Common myeloid progenitor, CD34-positive (primary cell): ENCODE results near the gene EDC3.

Experiments used
- CTCF ChIA-PET: fragments of 350-600 bp; sonication (Branson Sonifier 250); formaldehyde crosslinking; loops from one replicate; lab custom pipeline; 2021; ENCODE audit warnings: antibody characterized with exemption; lab: Charles Lee
- POLR2A ChIA-PET: fragments of 350-600 bp; sonication (Branson Sonifier 250); formaldehyde crosslinking; loops from one replicate; lab custom pipeline; 2021; ENCODE audit warnings: antibody characterized with exemption; lab: Charles Lee
- DNase-seq, 3 donors: peaks; one replicate each; pipeline versions ENCODE4 v3.0.0 to v3.0.0-alpha.2; 2013
- H3K27ac ChIP-seq, 2 experiments: 1 replicate in 1 of 2; 2 replicates in 1 of 2; pipeline ENCODE4 v1.7.0; 2013; ENCODE audit warnings: inconsistent platforms in 2 of 2, low read length in 2 of 2, mild to moderate bottlenecking in 2 of 2, low read depth in 1 of 2, moderate library complexity in 1 of 2; ENCODE audit not compliant: severe bottlenecking in 2 of 2, insufficient read depth in 1 of 2, poor library complexity in 1 of 2
- H3K27me3 ChIP-seq, 5 experiments: replicated peaks in 2 of 5; 1 replicate in 3 of 5; 2 replicates in 2 of 5; pipeline versions ENCODE4 v1.6.1 to v1.7.0; 2013; ENCODE audit warnings: low read length in 4 of 5, mild to moderate bottlenecking in 2 of 5, moderate library complexity in 2 of 5, inconsistent platforms in 1 of 5; ENCODE audit not compliant: insufficient read depth in 5 of 5, control insufficient read depth in 4 of 5
- H3K36me3 ChIP-seq, 4 experiments: 1 replicate in 2 of 4; 2 replicates in 2 of 4; pipeline versions ENCODE4 v1.6.1 to v1.7.0; 2013; ENCODE audit warnings: low read length in 3 of 4, control low read depth in 1 of 4, mild to moderate bottlenecking in 1 of 4; ENCODE audit not compliant: control insufficient read depth in 4 of 4, insufficient read depth in 4 of 4
- H3K4me1 ChIP-seq, 4 experiments: 1 replicate in 3 of 4; 2 replicates in 1 of 4; pipeline versions ENCODE4 v1.6.1 to v1.7.1; 2013; ENCODE audit warnings: low read length in 3 of 4, mild to moderate bottlenecking in 3 of 4, control low read depth in 1 of 4, inconsistent platforms in 1 of 4, moderate library complexity in 1 of 4; ENCODE audit not compliant: control insufficient read depth in 4 of 4, insufficient read depth in 4 of 4; ENCODE audit errors: control extremely low read depth in 1 of 4
- H3K4me3 ChIP-seq, 7 experiments: 1 replicate in 4 of 7; 2 replicates in 3 of 7; pipeline versions ENCODE4 v1.5.1 to v1.7.0; 2013; ENCODE audit warnings: mild to moderate bottlenecking in 7 of 7, low read length in 6 of 7, moderate library complexity in 6 of 7, inconsistent platforms in 2 of 7, low read depth in 2 of 7, control low read depth in 1 of 7; ENCODE audit not compliant: insufficient read depth in 4 of 7, control insufficient read depth in 1 of 7; ENCODE audit errors: extremely low read depth in 1 of 7
- H3K9me3 ChIP-seq, 5 experiments: 1 replicate in 4 of 5; 2 replicates in 1 of 5; pipeline versions ENCODE4 v1.6.1 to v1.7.1; 2013; ENCODE audit warnings: low read length in 4 of 5, mild to moderate bottlenecking in 2 of 5, inconsistent platforms in 1 of 5, low read depth in 1 of 5, moderate library complexity in 1 of 5; ENCODE audit not compliant: control insufficient read depth in 4 of 5, insufficient read depth in 2 of 5; ENCODE audit errors: control extremely low read depth in 1 of 5
- WGBS: methylation state at CpG from one replicate; pipeline ENCODE4 v1.1.5; 2013; ENCODE audit not compliant: insufficient coverage; 5-methylcytosine and 5-hydroxymethylcytosine counted together

The EDC3 gene

GRCh38 chr15:74619916-74620635 lies 75.7 kb downstream of the EDC3 start:
- Histone ChIP-seq H3K9me3 (no peaks in the 10 kb centered on the region), H3K27ac (no peak overlapping the region), H3K27me3 (no peaks in the 10 kb centered on the region), H3K4me3 (no peak overlapping the region), H3K4me1 (peaks cover 8 to 25% (median 21%) of the 10 kb centered on the region in 4 experiments), H3K36me3 (peaks cover 28 to 76% (median 61%) of the 10 kb centered on the region in 4 experiments)
- POLR2A ChIA-PET = interaction anchor here (0.5 kb wide), 1 partner anchor 151 kb away, joined by 5 read pairs; no protein-coding TSS in a partner anchor
- CTCF ChIA-PET = interaction anchor here (0.8 to 17.5 kb wide), 6 partner anchors 16 to 160 kb away, joined by 3 to 302 read pairs (median 3); no protein-coding TSS in a partner anchor
- no peak for DNase-seq
- WGBS = 98% methylated on average over 27 of the region's 27 CpGs

- Histone ChIP-seq H3K27ac (no peak overlapping the region), H3K36me3 (peaks cover 23 to 65% (median 51%) of the 10 kb centered on the region in 4 experiments), H3K9me3 (no peaks in the 10 kb centered on the region), H3K4me3 (no peak overlapping the region), H3K27me3 (no peaks in the 10 kb centered on the region), H3K4me1 (peaks cover 8 to 34% (median 30%) of the 10 kb centered on the region in 4 experiments)
- WGBS = 93% methylated on average over 13 of the region's 15 CpGs
- ChIA-PET CTCF (interaction anchor here (0.8 to 17.5 kb wide), 8 partner anchors 17 to 182 kb away, joined by 3 to 302 read pairs (median 3); no protein-coding TSS in a partner anchor), POLR2A (no interaction called here)
- no peak for DNase-seq
Observed at GRCh38 chr15:74618841-74619596, 76.8 kb downstream of the EDC3 start.

GRCh38 chr15:74616996-74617395 lies 78.8 kb downstream of the EDC3 start:
- Histone ChIP-seq H3K36me3 (peaks cover 10 to 45% (median 32%) of the 10 kb centered on the region in 4 experiments), H3K9me3 (no peaks in the 10 kb centered on the region), H3K27me3 (no peaks in the 10 kb centered on the region), H3K4me1 (peaks cover 8 to 34% (median 30%) of the 10 kb centered on the region in 4 experiments), H3K27ac (peak overlapping the region; percentile 97 to 99), H3K4me3 (peak overlapping the region in 6 of 7 experiments; percentile 62 to 98 (median 96))
- ChIA-PET CTCF (interaction anchor here (0.7 to 17.5 kb wide), 10 partner anchors 8 to 242 kb away, joined by 3 to 302 read pairs (median 4); no protein-coding TSS in a partner anchor), POLR2A (interaction anchor here (0.9 kb wide), 1 partner anchor 13 kb away, joined by 3 read pairs; no protein-coding TSS in a partner anchor)
- no peak for DNase-seq

GRCh38 chr15:74616366-74616939 lies 79.4 kb downstream of the EDC3 start:
- Histone ChIP-seq H3K27ac (peak overlapping the region; percentile 97 to 99), H3K27me3 (no peaks in the 10 kb centered on the region), H3K9me3 (no peaks in the 10 kb centered on the region), H3K36me3 (peaks cover 10 to 40% (median 27%) of the 10 kb centered on the region in 4 experiments), H3K4me3 (peak overlapping the region; percentile 62 to 98 (median 95)), H3K4me1 (peaks cover 8 to 34% (median 30%) of the 10 kb centered on the region in 4 experiments)
- DNase-seq = peak; percentile 69 to 84 (median 83)
- CTCF ChIA-PET = interaction anchor here (0.7 to 17.5 kb wide), 8 partner anchors 9 to 238 kb away, joined by 3 to 302 read pairs (median 4); no protein-coding TSS in a partner anchor
- WGBS = 3% methylated on average over 17 of the region's 18 CpGs
- POLR2A ChIA-PET = interaction anchor here (0.6 to 1.4 kb wide), 4 partner anchors 11 to 74 kb away, joined by 3 to 4 read pairs (median 4); no protein-coding TSS in a partner anchor

- H3K27ac ChIP-seq = peak within 1 kb of the TSS; percentile 97 to 99
- peak; percentile 96 to 97 (median 97) for DNase-seq
- H3K36me3 ChIP-seq = peaks cover 10 to 34% (median 20%) of the 10 kb centered on the region in 4 experiments
- H3K4me1 ChIP-seq = peaks cover 8 to 38% (median 30%) of the 10 kb centered on the region in 4 experiments
- ChIA-PET CTCF (interaction anchor here (0.7 to 17.5 kb wide), 4 partner anchors 20 to 182 kb away, joined by 3 to 302 read pairs (median 4); no protein-coding TSS in a partner anchor), POLR2A (interaction anchor here (0.6 to 1.4 kb wide), 4 partner anchors 11 to 73 kb away, joined by 3 to 4 read pairs (median 4); no protein-coding TSS in a partner anchor)
- H3K9me3 ChIP-seq = no peaks in the 10 kb centered on the region
- under 1% methylated on average over 86 of the region's 91 CpGs for WGBS
- H3K27me3 ChIP-seq = no peaks in the 10 kb centered on the region
- H3K4me3 ChIP-seq = peak within 1 kb of the TSS; percentile 62 to 98 (median 95)
Observed at GRCh38 chr15:74615508-74616365, 80.1 kb downstream of the EDC3 start, which contains the start of gene CLK3. Gene CLK3 (plus strand): TSS chr15:74615836. CDS start chr15:74619197, 3,361 bp downstream.
